ENCODE results near the gene SOX10.

The SOX10 gene

GRCh38 chr22:37931893-37932389, 52.4 kb downstream of the SOX10 start:
- in situ Hi-C loops (cut with MboI; ENCODE audit: low sequenced_read_pairs): no loop called here

GRCh38 chr22:37930952-37931440, 53.4 kb downstream of the SOX10 start:
- in situ Hi-C loops (cut with MboI; ENCODE audit: low sequenced_read_pairs): no loop called here

DNA sequence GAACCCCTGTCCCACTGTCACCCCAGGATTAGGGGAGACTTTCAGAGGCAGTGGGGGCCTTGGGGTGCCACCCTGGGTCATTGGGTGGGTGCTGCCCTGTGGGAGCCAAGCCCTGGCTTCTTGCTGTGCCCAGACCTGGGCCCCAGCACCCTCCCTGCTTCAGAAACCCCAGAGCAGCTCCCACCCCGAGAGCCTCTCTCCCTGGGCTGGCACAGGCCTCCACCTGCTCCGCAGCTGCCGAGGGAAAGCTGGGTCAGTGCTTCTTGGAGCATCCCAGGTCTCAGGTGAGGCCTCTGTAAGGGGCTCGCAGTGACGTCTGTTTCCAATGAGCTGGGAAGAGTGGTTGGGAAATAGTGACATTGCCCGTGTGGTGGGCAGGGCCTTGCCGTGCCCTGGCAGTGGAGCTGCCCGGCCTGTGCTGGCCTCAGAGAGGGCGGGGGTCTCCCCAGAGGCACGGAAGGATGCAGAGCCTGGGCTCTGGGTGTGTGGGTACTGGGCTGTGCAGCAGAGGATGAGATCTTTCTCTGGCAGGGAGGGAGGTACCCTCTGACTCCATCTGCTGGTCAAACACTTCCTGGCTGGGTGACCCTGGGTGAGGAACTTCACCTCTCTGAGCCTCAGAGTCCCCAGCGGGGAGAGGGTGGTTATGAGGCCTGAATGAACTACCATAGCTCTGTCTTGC, 53.9 kb downstream of the SOX10 start:
- in situ Hi-C loops (cut with MboI; ENCODE audit: low sequenced_read_pairs): no loop called here

GRCh38 chr22:37929390-37929789, 55.0 kb downstream of the SOX10 start:
- in situ Hi-C loops (cut with MboI; ENCODE audit: low sequenced_read_pairs): no loop called here

GRCh38 chr22:37927637-37927936, 56.8 kb downstream of the SOX10 start:
- in situ Hi-C loops (cut with MboI; ENCODE audit: low sequenced_read_pairs): no loop called here

DNA sequence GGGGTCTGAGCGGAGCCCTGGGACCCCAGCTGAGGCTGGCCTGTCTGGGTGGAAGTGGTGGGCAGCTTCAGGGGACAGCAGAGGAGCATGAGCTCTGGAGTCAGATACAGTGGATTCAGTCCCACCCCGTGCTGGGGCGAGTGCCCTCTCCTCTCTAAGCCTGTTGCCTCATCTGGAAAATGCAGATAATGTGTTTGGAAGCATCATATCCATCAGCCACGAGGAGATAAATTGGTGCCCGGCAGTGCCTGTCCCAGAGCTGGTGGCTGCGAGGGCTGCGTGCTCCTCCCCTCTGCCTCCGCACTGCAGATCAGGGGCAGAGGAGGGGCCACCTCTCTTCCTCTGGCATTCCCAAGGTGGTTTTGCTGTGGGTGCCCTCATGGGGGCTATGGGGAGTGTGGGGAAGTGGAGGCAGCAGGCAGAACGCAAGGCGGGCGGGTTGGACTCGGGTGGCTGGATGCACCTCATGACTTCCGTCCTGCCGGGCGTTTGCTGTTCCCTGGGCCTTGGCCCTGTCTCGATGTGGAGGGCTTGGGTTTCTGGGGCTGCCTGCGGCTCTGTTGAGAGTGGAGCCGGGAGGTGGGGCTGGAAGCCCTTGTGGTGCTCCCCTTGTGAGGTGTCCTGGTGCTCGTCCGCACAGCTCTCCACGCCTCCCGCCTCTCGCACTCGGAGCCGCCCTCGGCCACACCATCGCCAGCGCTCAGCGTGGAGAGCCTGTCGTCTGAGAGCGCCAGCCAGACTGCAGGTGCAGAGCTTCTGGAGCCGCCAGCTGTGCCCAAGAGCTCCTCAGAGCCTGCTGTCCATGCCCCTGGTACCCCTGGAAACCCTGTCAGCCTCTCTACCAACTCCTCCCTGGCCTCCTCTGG, 57.4 kb downstream of the SOX10 start:
- in situ Hi-C loops (cut with MboI; ENCODE audit: low sequenced_read_pairs): no loop called here

DNA sequence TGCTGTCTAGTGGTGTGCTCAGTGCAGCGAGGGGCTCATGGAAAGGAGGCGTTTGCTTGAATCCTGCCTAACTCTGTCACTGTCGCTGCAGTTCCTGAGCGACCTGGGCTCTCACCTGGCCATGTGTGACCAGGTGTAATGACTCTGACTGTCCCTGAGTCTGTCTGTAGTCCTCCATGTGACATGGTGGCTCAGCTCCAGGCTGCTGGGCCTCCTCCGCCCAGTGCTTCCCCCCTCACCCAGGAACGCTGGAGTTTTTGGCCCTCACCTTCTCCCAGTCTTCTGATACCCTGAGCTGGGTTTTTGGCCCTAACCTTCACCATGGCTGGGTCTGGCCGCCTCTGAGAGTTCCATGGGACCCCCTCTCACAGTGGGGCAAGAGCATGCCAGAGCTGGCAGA, 58.0 kb downstream of the SOX10 start:
- in situ Hi-C loops (cut with MboI; ENCODE audit: low sequenced_read_pairs): no loop called here

GRCh38 chr22:37925767-37926166, 58.6 kb downstream of the SOX10 start:
- in situ Hi-C loops (cut with MboI; ENCODE audit: low sequenced_read_pairs): no loop called here

- in situ Hi-C loops (cut with MboI; ENCODE audit: low sequenced_read_pairs): no loop called here
Observed at GRCh38 chr22:37925330-37925729, 59.0 kb downstream of the SOX10 start.

DNA sequence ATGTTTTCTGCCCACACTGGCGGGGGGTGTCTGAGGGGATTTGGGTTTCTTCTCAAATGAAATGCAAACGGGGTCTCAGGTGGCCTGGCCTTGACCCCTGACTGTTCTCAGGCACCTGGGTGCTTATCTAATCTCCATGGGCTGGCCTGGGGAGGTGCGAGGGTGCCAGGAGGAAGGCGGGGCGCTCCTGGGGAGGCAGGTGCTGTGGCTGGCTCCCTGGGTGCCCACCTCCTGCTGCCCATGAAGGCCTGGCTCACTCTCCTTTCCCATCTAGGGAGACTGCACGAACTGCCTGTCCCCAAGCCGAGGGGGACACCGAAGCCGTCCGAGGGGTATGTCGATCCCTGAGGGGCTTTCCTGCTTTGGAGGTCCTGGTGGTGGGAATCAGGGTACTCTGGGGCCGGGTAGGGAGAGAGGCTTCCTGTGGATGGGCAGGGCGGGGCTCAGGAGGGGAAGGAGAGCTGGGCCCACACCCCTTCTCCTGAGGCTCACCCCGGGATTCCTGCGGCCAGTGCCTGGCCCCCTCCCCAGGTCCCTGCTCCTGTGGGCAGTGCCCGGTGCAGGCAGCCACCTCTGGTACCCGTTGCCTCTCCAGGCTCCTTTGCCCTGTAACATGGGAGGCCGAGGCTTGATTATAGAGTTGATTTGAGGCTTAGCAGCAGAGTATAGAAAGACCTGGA, 59.8 kb downstream of the SOX10 start:
- in situ Hi-C loops (cut with MboI; ENCODE audit: low sequenced_read_pairs): no loop called here

- in situ Hi-C loops (cut with MboI; ENCODE audit: low sequenced_read_pairs): no loop called here
Observed at GRCh38 chr22:37923927-37924326, 60.4 kb downstream of the SOX10 start.
